ENCODE data around the gene RNF39.

DNA sequence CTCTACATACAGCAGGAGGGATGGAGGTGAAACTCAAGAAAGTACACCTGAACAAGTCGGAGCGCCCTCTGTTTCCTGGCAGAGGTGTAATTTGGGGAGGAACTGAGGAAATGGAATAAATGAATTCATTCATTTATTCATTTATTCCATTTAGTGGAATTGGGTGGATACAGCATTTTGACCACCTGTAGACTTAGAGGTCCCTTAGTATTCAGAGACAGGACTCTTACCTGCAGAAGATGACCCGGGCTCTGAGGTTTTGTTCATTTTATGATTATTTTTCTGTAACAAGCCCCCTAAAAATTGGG lies 28.3 kb upstream of the RNF39 start:
- TF ChIP-seq POLR2AphosphoS5 (IDR thresholded peaks at IDR 0.05; ENCODE audit: low read depth, low read length), result no peak
- no peak for TF ChIP-seq POLR2A (IDR thresholded peaks at IDR 0.05; ENCODE audit: low read depth, low read length)

Data from GM12892 (cell line).